Hepatocyte (in vitro differentiated cells): Measurements from ENCODE around the gene AKAP6.

ENCODE experiments used
- CTCF ChIP-seq: fragments of 200-600 bp; sonication (generic); IDR thresholded peaks from 2 replicates; pipeline ENCODE4 v1.5.1; 2016; ENCODE audit warnings: antibody characterized with exemption, mild to moderate bottlenecking; ENCODE audit not compliant: poor library complexity
- EZH2 ChIP-seq: fragments of 200-600 bp; sonication (generic); IDR thresholded peaks from 2 replicates; pipeline ENCODE4 v1.6.1; 2016; ENCODE audit warnings: antibody characterized with exemption, mild to moderate bottlenecking, borderline replicate concordance
- EZH2phosphoT487 ChIP-seq: fragments of 200-600 bp; sonication (generic); IDR thresholded peaks from one replicate; pipeline ENCODE4 v1.6.1; 2018; ENCODE audit warnings: antibody characterized with exemption, mild to moderate bottlenecking, low read depth, moderate library complexity; ENCODE audit not compliant: unreplicated experiment, severe bottlenecking

GRCh38 chr14:32417956-32418552 is 89.0 kb downstream of the AKAP6 start:
- no peak for TF ChIP-seq CTCF
- no peak for TF ChIP-seq EZH2
- no peak for TF ChIP-seq EZH2phosphoT487
